Body of pancreas (tissue), 4 donors: ENCODE data around the gene DYNC2H1.

ENCODE experiments used
- CTCF ChIP-seq, 7 experiments: fragments of 450-650 bp in 4 of 7; fragments of 200-600 bp in 3 of 7; sonication (generic) in 3 of 7; IDR thresholded peaks; one replicate each; pipeline ENCODE4 v1.5.1; 2016 to 2019; ENCODE audit warnings: antibody characterized with exemption in 7 of 7
- POLR2A ChIP-seq, 3 donors: fragments of 450-650 bp; IDR thresholded peaks; one replicate each; pipeline ENCODE4 v1.6.1; 2016; ENCODE audit warnings: antibody characterized with exemption in 3 of 3, mild to moderate bottlenecking in 2 of 3

GRCh38 chr11:103418014-103418413 is 308.8 kb downstream of the DYNC2H1 start:
- TF ChIP-seq CTCF (IDR thresholded peaks at IDR 0.05) (no peak), POLR2A (IDR thresholded peaks at IDR 0.05) (no peak)
